Left ventricle myocardium inferior (tissue), 1 donor: ENCODE data around the gene BCS1L. TPM values are rescaled to one million over a fixed set of nuclear protein-coding genes. Genes with fewer than 3 reads are reported as not detected.

Experiments used
- DNase-seq: peaks from one replicate; pipeline ENCODE4 v3.0.0-alpha.2; 2020
- H3K27ac ChIP-seq: fragments of 200-600 bp; replicated peaks from 2 replicates; pipeline ENCODE4 v1.8.0; 2021
- H3K27me3 ChIP-seq: fragments of 200-600 bp; 2 replicates; pipeline ENCODE4 v1.8.0; 2021; ENCODE audit warnings: low read depth
- H3K36me3 ChIP-seq: fragments of 200-600 bp; 2 replicates; pipeline ENCODE4 v1.8.0; 2021
- H3K4me1 ChIP-seq: fragments of 200-600 bp; 2 replicates; pipeline ENCODE4 v1.8.0; 2021
- H3K4me3 ChIP-seq: fragments of 200-600 bp; 2 replicates; pipeline ENCODE4 v1.8.0; 2021; ENCODE audit warnings: mild to moderate bottlenecking, moderate library complexity
- H3K9me3 ChIP-seq: fragments of 200-600 bp; replicated peaks from 2 replicates; pipeline ENCODE4 v1.8.0; 2021
- CTCF ChIP-seq: fragments of 200-600 bp; IDR thresholded peaks from 2 replicates; pipeline ENCODE4 v1.8.0; 2021; ENCODE audit warnings: antibody characterized with exemption, mild to moderate bottlenecking, borderline replicate concordance
- intact Hi-C: fragments of 100-400 bp; cut with micrococcal nuclease; formaldehyde crosslinking; loops from one replicate; pipeline ENCODE4 v1.11.0; 2022
- total RNA-seq: library from RNA; stranded (reverse); fragmentation: NEBNext Ultra II Directional; extraction: Animal tissue kit (Norgen Biotek cat#: 25700); gene quantifications from one replicate; pipeline ENCODE4 v1.2.1, GENCODE V29; 2021
- donor health status: DM: no; HTN: yes; CAD: no; lungs with severe emphysema.

Gene BCS1L
- total RNA-seq, 1 donor from 2014 or later: 48.6 TPM

DNA sequence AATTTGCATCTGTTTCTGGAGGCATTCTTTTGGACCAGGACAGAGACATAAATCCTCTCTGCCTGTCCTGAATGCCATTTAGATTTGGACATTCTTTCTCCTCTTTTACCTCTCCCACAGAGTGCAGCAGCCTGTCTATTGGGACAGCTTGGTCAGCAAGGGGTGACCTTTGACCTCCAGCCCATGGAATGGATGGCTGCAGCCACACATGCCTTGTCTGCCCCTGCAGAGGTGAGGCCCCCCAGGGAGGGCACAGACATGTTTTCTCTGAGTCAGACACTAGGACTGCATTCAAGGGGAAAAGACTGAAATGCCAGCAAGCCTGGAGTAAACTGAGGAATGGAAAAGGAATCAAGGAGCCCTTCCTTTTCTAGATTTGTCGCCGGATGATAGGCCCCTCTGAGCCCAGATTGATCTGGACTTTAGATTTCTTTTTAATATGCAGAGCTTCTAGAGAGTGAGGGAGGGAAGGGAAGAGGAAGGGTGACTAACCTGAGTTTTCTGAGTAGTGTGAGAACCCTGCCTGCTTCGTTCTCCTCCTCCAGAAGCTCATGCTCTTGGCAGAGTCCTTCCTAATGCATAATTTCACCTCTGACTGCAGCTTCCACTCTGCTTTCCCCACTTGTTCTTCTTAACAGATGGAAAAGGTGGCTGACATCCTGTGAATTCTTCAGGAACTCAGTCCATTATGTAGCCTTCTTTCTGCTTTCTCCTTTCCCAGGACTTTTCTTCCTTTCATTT is 35.1 kb downstream of the BCS1L start:
- peaks cover 4% of the 10 kb centered on the region for H3K4me1 ChIP-seq
- intact Hi-C loops: no loop called here
- no peaks in the 10 kb centered on the region for H3K9me3 ChIP-seq
- no peak for DNase-seq
- no peak for TF ChIP-seq CTCF
- H3K36me3 ChIP-seq: peaks cover 78% of the 10 kb centered on the region
- H3K27ac ChIP-seq: no peak overlapping the region
- no peaks in the 10 kb centered on the region for H3K27me3 ChIP-seq
- no peak overlapping the region for H3K4me3 ChIP-seq

DNA sequence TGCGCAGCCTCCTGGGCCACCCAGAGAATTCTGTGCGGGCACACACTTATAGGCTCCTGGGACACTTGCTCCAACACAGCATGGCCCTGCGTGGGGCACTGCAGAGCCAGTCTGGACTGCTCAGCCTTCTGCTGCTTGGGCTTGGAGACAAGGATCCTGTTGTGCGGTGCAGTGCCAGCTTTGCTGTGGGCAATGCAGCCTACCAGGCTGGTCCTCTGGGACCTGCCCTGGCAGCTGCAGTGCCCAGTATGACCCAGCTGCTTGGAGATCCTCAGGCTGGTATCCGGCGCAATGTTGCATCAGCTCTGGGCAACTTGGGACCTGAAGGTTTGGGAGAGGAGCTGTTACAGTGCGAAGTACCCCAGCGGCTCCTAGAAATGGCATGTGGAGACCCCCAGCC is 39.4 kb downstream of the BCS1L start:
- Histone ChIP-seq H3K4me1 (no peaks in the 10 kb centered on the region), H3K9me3 (no peaks in the 10 kb centered on the region), H3K4me3 (no peak overlapping the region), H3K36me3 (peaks cover 63% of the 10 kb centered on the region), H3K27ac (no peak overlapping the region), H3K27me3 (no peaks in the 10 kb centered on the region)
- no peak for DNase-seq
- intact Hi-C loops: no loop called here
- TF ChIP-seq CTCF: no peak

DNA sequence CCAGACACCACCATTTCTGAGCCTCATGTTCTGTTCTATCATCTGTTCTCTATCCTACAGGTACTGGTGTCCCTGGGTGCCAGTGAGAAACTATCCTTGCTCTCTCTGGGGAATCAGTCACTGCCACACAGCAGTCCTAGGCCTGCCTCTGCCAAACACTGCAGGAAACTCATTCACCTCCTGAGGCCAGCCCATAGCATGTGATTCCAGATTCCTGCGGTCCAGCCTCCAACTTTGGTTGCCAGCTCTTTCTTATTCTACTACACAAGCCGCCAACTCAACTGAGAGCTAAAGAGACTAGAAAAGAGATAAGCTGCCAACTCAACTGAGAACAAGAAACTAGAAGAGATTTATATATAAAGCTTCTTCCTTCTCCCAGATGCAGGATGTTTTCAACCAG is 42.3 kb downstream of the BCS1L start:
- no peak overlapping the region for H3K27ac ChIP-seq
- no peak for TF ChIP-seq CTCF
- no peak overlapping the region for H3K4me3 ChIP-seq
- no peak for DNase-seq
- no peaks in the 10 kb centered on the region for H3K27me3 ChIP-seq
- peaks cover 42% of the 10 kb centered on the region for H3K36me3 ChIP-seq
- intact Hi-C loops: no loop called here
- H3K4me1 ChIP-seq: no peaks in the 10 kb centered on the region
- H3K9me3 ChIP-seq: no peaks in the 10 kb centered on the region

DNA sequence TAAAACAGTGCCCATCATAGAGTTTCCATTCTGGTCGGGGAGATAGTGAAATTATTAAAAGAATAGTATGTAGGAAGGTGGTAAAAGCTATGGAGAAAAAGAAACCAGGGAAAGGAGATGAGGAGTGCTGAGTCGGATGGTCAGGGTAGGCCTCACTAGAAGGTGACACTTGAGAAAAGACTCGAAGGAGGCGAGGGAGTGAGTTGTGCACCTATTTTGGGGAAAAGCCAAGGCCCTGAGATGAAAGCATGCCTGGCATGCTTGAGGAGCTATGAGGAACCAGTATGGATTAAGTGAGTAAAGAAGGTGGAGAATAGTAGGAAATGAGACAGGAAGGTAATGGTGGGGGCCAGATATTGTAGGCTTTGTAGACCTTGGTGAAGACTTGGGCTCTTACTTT is 43.9 kb downstream of the BCS1L start:
- no peaks in the 10 kb centered on the region for H3K4me1 ChIP-seq
- peaks cover 35% of the 10 kb centered on the region for H3K36me3 ChIP-seq
- H3K27ac ChIP-seq: no peak overlapping the region
- no peaks in the 10 kb centered on the region for H3K27me3 ChIP-seq
- no peaks in the 10 kb centered on the region for H3K9me3 ChIP-seq
- no peak for DNase-seq
- no peak for TF ChIP-seq CTCF
- intact Hi-C loops: no loop called here
- no peak overlapping the region for H3K4me3 ChIP-seq

DNA sequence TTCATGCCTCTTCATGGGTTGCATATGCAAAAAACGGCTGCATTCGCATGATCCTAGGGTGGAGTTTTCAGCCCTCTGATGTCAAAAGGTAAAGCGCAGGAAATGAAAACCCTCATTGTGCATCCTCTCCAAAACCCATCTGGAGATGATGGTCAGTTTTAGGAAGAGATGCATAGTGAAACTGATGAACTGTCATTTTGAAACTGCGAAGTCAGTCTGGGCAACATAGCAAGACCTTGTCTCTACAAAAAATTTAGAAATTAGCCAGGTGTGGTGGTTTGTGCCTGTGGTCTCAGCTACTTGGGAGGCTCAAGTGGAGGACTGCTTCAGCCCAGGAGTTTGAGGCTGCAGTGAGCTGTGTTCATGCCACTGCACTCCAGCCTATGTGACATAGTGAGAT is 48.6 kb downstream of the BCS1L start:
- no peak for TF ChIP-seq CTCF
- intact Hi-C loops: no loop called here
- no peak for DNase-seq

More for the DNA sequence above, 48.6 kb downstream of the BCS1L start:
- Histone ChIP-seq H3K27me3 (no peaks in the 10 kb centered on the region), H3K9me3 (no peaks in the 10 kb centered on the region), H3K36me3 (no peaks in the 10 kb centered on the region), H3K27ac (no peak overlapping the region), H3K4me1 (peaks cover 24% of the 10 kb centered on the region), H3K4me3 (no peak overlapping the region)
